ENCODE data around the gene TNIK.

GRCh38 chr3:171476532-171477102 is 16.4 kb upstream of the TNIK start:
- no peak for TF ChIP-seq CTCF (IDR thresholded peaks at IDR 0.05)
- no peak for TF ChIP-seq POLR2AphosphoS5 (IDR thresholded peaks at IDR 0.05)
- TF ChIP-seq POLR2A (IDR thresholded peaks at IDR 0.05; ENCODE audit: low read depth), result no peak

Data from esophagus muscularis mucosa (tissue), 3 donors.